ENCODE measurements around the gene SHTN1. TPM values are rescaled to one million over a fixed set of nuclear protein-coding genes. Genes with fewer than 3 reads are reported as not detected.

Gene SHTN1
- total and polyA plus RNA-seq, 4 experiments from 2014 or later: 0.12 to 1.6 (median 0.83) TPM; not detected in 1

GRCh38 chr10:116947841-116948529, 57.0 kb downstream of the SHTN1 start:
- H3K4me1 Mint-ChIP-seq: no peaks in the 10 kb centered on the region
- no peak overlapping the region for H3K27ac Mint-ChIP-seq
- H3K4me3 Mint-ChIP-seq: no peak overlapping the region
- Histone ChIP-seq H3K27me3 (ENCODE audit: insufficient read depth, low read length) (no peaks in the 10 kb centered on the region), H3K4me1 (ENCODE audit: insufficient read depth, low read length) (no peaks in the 10 kb centered on the region), H3K36me3 (ENCODE audit: insufficient read depth, low read length) (no peaks in the 10 kb centered on the region), H3K9me3 (ENCODE audit: control insufficient read depth in 1 of 2, low read length in 2 of 2) (no peaks in the 10 kb centered on the region), H3K4me3 (ENCODE audit: low read length in 2 of 2) (no peak overlapping the region), H3K27ac (ENCODE audit: low read depth, low read length) (no peak overlapping the region)
- ChIA-PET POLR2A (ENCODE audit: partially characterized antibody) (no interaction called here), CTCF (ENCODE audit: partially characterized antibody) (no interaction called here)
- no peak for DNase-seq
- no peaks in the 10 kb centered on the region for H3K9me3 Mint-ChIP-seq
- intact Hi-C loops (cut with micrococcal nuclease): no loop called here
- H3K27me3 Mint-ChIP-seq: no peaks in the 10 kb centered on the region
- no peaks in the 10 kb centered on the region for H3K36me3 Mint-ChIP-seq

GRCh38 chr10:116944911-116945310, 60.1 kb downstream of the SHTN1 start:
- no peak overlapping the region for H3K4me3 Mint-ChIP-seq
- no peaks in the 10 kb centered on the region for H3K9me3 ChIP-seq (ENCODE audit: control insufficient read depth in 1 of 2, low read length in 2 of 2)
- no peaks in the 10 kb centered on the region for H3K4me1 ChIP-seq (ENCODE audit: insufficient read depth, low read length)
- DNase-seq: no peak
- no peaks in the 10 kb centered on the region for H3K36me3 Mint-ChIP-seq
- H3K4me3 ChIP-seq (ENCODE audit: low read length in 2 of 2): no peak overlapping the region
- H3K27ac ChIP-seq (ENCODE audit: low read depth, low read length): no peak overlapping the region
- CTCF ChIA-PET (ENCODE audit: partially characterized antibody): no interaction called here
- no peaks in the 10 kb centered on the region for H3K27me3 Mint-ChIP-seq
- no peaks in the 10 kb centered on the region for H3K36me3 ChIP-seq (ENCODE audit: insufficient read depth, low read length)
- H3K27ac Mint-ChIP-seq: no peak overlapping the region
- intact Hi-C loops (cut with micrococcal nuclease): no loop called here
- H3K9me3 Mint-ChIP-seq: no peaks in the 10 kb centered on the region
- POLR2A ChIA-PET (ENCODE audit: partially characterized antibody): no interaction called here
- no peaks in the 10 kb centered on the region for H3K27me3 ChIP-seq (ENCODE audit: insufficient read depth, low read length)
- H3K4me1 Mint-ChIP-seq: no peaks in the 10 kb centered on the region

- Histone ChIP-seq H3K4me1 (ENCODE audit: insufficient read depth, low read length) (no peaks in the 10 kb centered on the region), H3K36me3 (ENCODE audit: insufficient read depth, low read length) (no peaks in the 10 kb centered on the region), H3K4me3 (ENCODE audit: low read length in 2 of 2) (no peak overlapping the region), H3K27me3 (ENCODE audit: insufficient read depth, low read length) (no peaks in the 10 kb centered on the region), H3K27ac (ENCODE audit: low read depth, low read length) (no peak overlapping the region), H3K9me3 (ENCODE audit: control insufficient read depth in 1 of 2, low read length in 2 of 2) (no peaks in the 10 kb centered on the region)
- peaks cover 0 to 1% of the 10 kb centered on the region in 2 donors for H3K27me3 Mint-ChIP-seq
- ChIA-PET CTCF (ENCODE audit: partially characterized antibody) (no interaction called here), POLR2A (ENCODE audit: partially characterized antibody) (no interaction called here)
- no peak overlapping the region for H3K27ac Mint-ChIP-seq
- intact Hi-C loops (cut with micrococcal nuclease): no loop called here
- no peak for DNase-seq
- no peak overlapping the region for H3K4me3 Mint-ChIP-seq
- no peaks in the 10 kb centered on the region for H3K36me3 Mint-ChIP-seq
- H3K4me1 Mint-ChIP-seq: no peaks in the 10 kb centered on the region
- H3K9me3 Mint-ChIP-seq: peaks cover 0 to 13% (median 3%) of the 10 kb centered on the region in 8 donors
Observed at GRCh38 chr10:116931806-116932205, 73.2 kb downstream of the SHTN1 start.

- Mint-ChIP-seq H3K27ac (no peak overlapping the region), H3K4me1 (no peaks in the 10 kb centered on the region), H3K36me3 (no peaks in the 10 kb centered on the region), H3K4me3 (no peak overlapping the region), H3K9me3 (no peaks in the 10 kb centered on the region), H3K27me3 (no peaks in the 10 kb centered on the region)
- ChIA-PET POLR2A (ENCODE audit: partially characterized antibody) (no interaction called here), CTCF (ENCODE audit: partially characterized antibody) (no interaction called here)
- Histone ChIP-seq H3K27ac (ENCODE audit: low read depth, low read length) (no peak overlapping the region), H3K27me3 (ENCODE audit: insufficient read depth, low read length) (no peaks in the 10 kb centered on the region), H3K4me1 (ENCODE audit: insufficient read depth, low read length) (no peaks in the 10 kb centered on the region), H3K4me3 (ENCODE audit: low read length in 2 of 2) (no peak overlapping the region), H3K9me3 (ENCODE audit: control insufficient read depth in 1 of 2, low read length in 2 of 2) (no peaks in the 10 kb centered on the region), H3K36me3 (ENCODE audit: insufficient read depth, low read length) (no peaks in the 10 kb centered on the region)
- intact Hi-C loops (cut with micrococcal nuclease): no loop called here
- no peak for DNase-seq
Observed at GRCh38 chr10:116926426-116926825, 78.6 kb downstream of the SHTN1 start.

DNA sequence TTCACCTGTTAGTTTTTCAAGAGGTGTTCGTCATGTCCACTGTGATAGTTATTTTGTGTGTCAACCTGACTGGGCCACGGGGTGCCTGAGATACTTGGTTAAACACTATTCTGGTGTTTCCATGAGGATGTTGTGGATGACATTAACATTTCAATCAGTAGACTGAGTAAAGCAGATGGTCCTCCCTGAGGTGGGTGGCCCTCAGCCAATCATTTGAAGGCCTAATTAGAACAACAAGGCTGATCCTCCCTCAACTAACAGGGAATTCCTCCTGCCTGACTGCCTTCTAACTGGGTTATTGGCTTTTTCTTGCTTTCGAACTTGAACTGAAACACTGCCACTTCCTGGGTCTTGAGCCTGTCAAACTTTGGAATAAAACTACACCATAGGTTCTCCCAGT, 79.9 kb downstream of the SHTN1 start:
- ChIA-PET POLR2A (ENCODE audit: partially characterized antibody) (no interaction called here), CTCF (ENCODE audit: partially characterized antibody) (no interaction called here)
- intact Hi-C loops (cut with micrococcal nuclease): no loop called here

GRCh38 chr10:116919706-116920105, 85.3 kb downstream of the SHTN1 start:
- Histone ChIP-seq H3K27me3 (ENCODE audit: insufficient read depth, low read length) (no peaks in the 10 kb centered on the region), H3K9me3 (ENCODE audit: control insufficient read depth in 1 of 2, low read length in 2 of 2) (no peaks in the 10 kb centered on the region), H3K4me1 (ENCODE audit: insufficient read depth, low read length) (no peaks in the 10 kb centered on the region), H3K4me3 (ENCODE audit: low read length in 2 of 2) (no peak overlapping the region), H3K36me3 (ENCODE audit: insufficient read depth, low read length) (no peaks in the 10 kb centered on the region), H3K27ac (ENCODE audit: low read depth, low read length) (no peak overlapping the region)
- ChIA-PET POLR2A (ENCODE audit: partially characterized antibody) (no interaction called here), CTCF (ENCODE audit: partially characterized antibody) (no interaction called here)
- no peak for DNase-seq
- Mint-ChIP-seq H3K9me3 (no peaks in the 10 kb centered on the region), H3K4me1 (no peaks in the 10 kb centered on the region), H3K27me3 (peaks cover 0 to 1% of the 10 kb centered on the region in 2 donors), H3K4me3 (no peak overlapping the region), H3K27ac (no peak overlapping the region), H3K36me3 (no peaks in the 10 kb centered on the region)
- intact Hi-C loops (cut with micrococcal nuclease): no loop called here

More for the DNA sequence above, 79.9 kb downstream of the SHTN1 start:
- H3K4me1 ChIP-seq (ENCODE audit: insufficient read depth, low read length): no peaks in the 10 kb centered on the region
- H3K27ac ChIP-seq (ENCODE audit: low read depth, low read length): no peak overlapping the region
- no peaks in the 10 kb centered on the region for H3K36me3 ChIP-seq (ENCODE audit: insufficient read depth, low read length)
- Mint-ChIP-seq H3K4me3 (no peak overlapping the region), H3K27me3 (no peaks in the 10 kb centered on the region), H3K36me3 (no peaks in the 10 kb centered on the region), H3K9me3 (no peaks in the 10 kb centered on the region), H3K27ac (no peak overlapping the region), H3K4me1 (no peaks in the 10 kb centered on the region)
- H3K27me3 ChIP-seq (ENCODE audit: insufficient read depth, low read length): no peaks in the 10 kb centered on the region
- no peak for DNase-seq
- H3K4me3 ChIP-seq (ENCODE audit: low read length in 2 of 2): no peak overlapping the region
- no peaks in the 10 kb centered on the region for H3K9me3 ChIP-seq (ENCODE audit: control insufficient read depth in 1 of 2, low read length in 2 of 2)

GRCh38 chr10:116919164-116919563, 85.8 kb downstream of the SHTN1 start:
- no peak overlapping the region for H3K27ac ChIP-seq (ENCODE audit: low read depth, low read length)
- Mint-ChIP-seq H3K36me3 (no peaks in the 10 kb centered on the region), H3K27ac (no peak overlapping the region), H3K9me3 (peaks cover 0 to 2% (median 0%) of the 10 kb centered on the region in 8 donors), H3K27me3 (peaks cover 0 to 5% of the 10 kb centered on the region in 2 donors), H3K4me3 (no peak overlapping the region), H3K4me1 (no peaks in the 10 kb centered on the region)
- H3K36me3 ChIP-seq (ENCODE audit: insufficient read depth, low read length): no peaks in the 10 kb centered on the region
- CTCF ChIA-PET (ENCODE audit: partially characterized antibody): no interaction called here
- H3K4me3 ChIP-seq (ENCODE audit: low read length in 2 of 2): no peak overlapping the region
- no peak for DNase-seq
- no peaks in the 10 kb centered on the region for H3K27me3 ChIP-seq (ENCODE audit: insufficient read depth, low read length)
- intact Hi-C loops (cut with micrococcal nuclease): no loop called here
- H3K4me1 ChIP-seq (ENCODE audit: insufficient read depth, low read length): no peaks in the 10 kb centered on the region
- H3K9me3 ChIP-seq (ENCODE audit: control insufficient read depth in 1 of 2, low read length in 2 of 2): no peaks in the 10 kb centered on the region
- POLR2A ChIA-PET (ENCODE audit: partially characterized antibody): no interaction called here

DNA sequence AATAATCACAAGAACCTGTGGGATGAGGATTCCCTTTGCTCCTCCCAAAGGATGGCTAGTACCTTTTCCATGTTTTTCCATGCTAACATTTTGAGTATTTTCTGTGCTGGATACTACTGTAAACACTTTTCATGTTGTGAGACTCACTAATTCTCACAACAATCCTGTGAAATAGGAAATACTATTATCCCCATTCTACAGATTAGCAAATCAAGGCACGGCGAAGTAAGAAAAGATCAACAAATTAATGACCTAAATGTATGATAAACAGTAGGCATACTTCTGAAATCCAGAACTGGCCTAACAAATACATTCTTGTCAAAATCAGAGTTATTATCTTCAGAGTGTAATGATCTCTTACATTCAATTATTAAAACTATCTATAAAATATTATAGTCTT, 86.4 kb downstream of the SHTN1 start:
- Mint-ChIP-seq H3K4me1 (no peaks in the 10 kb centered on the region), H3K9me3 (peaks cover 0 to 2% (median 0%) of the 10 kb centered on the region in 8 donors), H3K27ac (no peak overlapping the region), H3K4me3 (no peak overlapping the region), H3K36me3 (no peaks in the 10 kb centered on the region), H3K27me3 (peaks cover 0 to 5% of the 10 kb centered on the region in 2 donors)
- Histone ChIP-seq H3K4me3 (ENCODE audit: low read length in 2 of 2) (no peak overlapping the region), H3K36me3 (ENCODE audit: insufficient read depth, low read length) (no peaks in the 10 kb centered on the region), H3K4me1 (ENCODE audit: insufficient read depth, low read length) (no peaks in the 10 kb centered on the region), H3K9me3 (ENCODE audit: control insufficient read depth in 1 of 2, low read length in 2 of 2) (no peaks in the 10 kb centered on the region), H3K27ac (ENCODE audit: low read depth, low read length) (no peak overlapping the region), H3K27me3 (ENCODE audit: insufficient read depth, low read length) (no peaks in the 10 kb centered on the region)
- intact Hi-C loops (cut with micrococcal nuclease): no loop called here
- no peak for DNase-seq
- CTCF ChIA-PET (ENCODE audit: partially characterized antibody): no interaction called here
- POLR2A ChIA-PET (ENCODE audit: partially characterized antibody): no interaction called here
